DMS114 treated with DMSO at 0.1 percent for 48 hours (cell line): ENCODE results near the gene TTC7B.
A peak's percentile ranks its signal among the peaks of the same experiment; 100 is the strongest.

Experiments used
- DNase-seq: peaks from one replicate; lab custom pipeline; 2025; ENCODE audit not compliant: unreplicated experiment; lab: John Stamatoyannopoulos, UW

The TTC7B gene

GRCh38 chr14:90777830-90778485 is 38.3 kb downstream of the TTC7B start:
- DNase-seq = no peak

GRCh38 chr14:90777358-90777757 is 38.9 kb downstream of the TTC7B start:
- no peak for DNase-seq

DNA sequence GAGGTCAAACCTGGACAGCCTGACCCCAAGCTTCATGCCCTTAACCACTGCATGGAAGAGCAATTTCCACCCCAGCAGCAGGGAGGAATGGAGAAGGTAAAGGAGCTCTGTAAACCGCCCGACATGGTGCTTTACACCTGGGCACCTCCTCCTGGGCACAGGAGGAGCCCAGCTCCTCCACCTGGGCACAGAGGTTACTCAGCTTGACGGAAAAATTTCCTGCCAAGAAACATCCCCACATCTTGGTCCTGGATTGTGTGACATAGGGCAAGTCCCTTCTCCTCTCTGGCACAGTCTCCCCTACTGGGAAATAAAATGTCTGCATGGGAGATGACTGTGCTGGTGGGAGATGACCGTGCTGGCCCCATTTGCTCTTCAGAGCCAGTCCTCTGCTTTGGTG is 40.8 kb downstream of the TTC7B start:
- no peak for DNase-seq

- no peak for DNase-seq
Observed at GRCh38 chr14:90774316-90774715, 41.9 kb downstream of the TTC7B start.

DNA sequence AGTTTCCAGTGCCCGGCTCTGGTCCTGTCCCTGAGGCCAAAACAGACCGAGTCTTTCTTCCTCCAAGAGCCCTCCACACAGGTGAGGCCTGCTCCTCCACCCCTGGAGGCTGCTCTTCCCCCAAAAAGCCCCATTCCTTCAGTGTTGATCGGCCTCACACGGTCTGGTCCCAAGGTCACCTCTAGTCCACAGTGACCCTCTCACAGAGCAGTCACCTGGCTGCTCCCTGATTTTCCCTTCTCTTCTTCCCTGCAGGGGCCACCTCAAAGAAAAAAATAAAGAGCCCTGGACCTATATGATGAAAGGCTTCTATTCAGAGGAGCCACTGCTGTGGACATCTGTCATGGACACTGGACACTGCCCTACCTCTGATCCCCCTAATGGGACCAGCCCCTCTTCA is 42.5 kb downstream of the TTC7B start:
- DNase-seq = no peak

- no peak for DNase-seq
Observed at GRCh38 chr14:90773196-90773486, 43.1 kb downstream of the TTC7B start.

DNA sequence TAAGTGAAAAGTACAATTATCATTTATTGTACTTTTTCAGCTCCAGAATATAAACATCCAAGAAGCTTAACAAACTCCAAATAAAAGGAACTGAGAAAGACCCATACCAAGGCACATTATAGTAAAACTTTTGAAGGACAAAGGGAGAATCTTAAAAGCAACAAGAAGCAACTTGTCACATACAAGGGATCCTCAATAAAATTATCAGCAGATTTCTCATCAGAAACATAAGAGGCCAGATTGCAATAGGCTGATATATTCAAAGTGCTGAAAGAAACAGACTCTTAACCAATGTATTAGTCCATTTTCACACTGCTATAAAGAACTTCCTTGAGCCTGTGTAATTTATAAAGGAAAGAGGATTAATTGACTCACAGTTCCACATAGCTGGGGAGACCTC is 48.3 kb downstream of the TTC7B start:
- DNase-seq = no peak

GRCh38 chr14:90760591-90761316 is 55.5 kb downstream of the TTC7B start:
- DNase-seq = peak; percentile 16

DNA sequence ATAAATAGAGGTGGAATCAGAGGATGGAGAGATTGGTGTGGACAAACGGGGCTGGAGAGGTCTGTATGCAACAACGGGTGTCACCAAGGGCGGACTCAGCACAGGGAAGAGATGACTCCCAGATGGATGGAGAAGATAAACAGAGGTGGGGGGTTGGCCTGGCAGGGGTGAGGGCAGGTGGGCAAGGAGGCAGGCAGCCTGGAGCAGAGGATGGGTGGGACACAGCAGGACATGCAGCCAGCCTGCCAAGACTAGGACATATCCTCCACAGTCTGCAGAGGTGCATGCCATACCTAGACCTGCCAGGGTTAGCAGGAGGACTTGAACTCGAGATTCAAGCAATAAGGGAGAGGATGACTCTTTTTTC is 56.2 kb downstream of the TTC7B start:
- DNase-seq = no peak

GRCh38 chr14:90759370-90760077 is 56.7 kb downstream of the TTC7B start:
- DNase-seq = no peak

GRCh38 chr14:90758959-90759358 is 57.3 kb downstream of the TTC7B start:
- DNase-seq = no peak

DNA sequence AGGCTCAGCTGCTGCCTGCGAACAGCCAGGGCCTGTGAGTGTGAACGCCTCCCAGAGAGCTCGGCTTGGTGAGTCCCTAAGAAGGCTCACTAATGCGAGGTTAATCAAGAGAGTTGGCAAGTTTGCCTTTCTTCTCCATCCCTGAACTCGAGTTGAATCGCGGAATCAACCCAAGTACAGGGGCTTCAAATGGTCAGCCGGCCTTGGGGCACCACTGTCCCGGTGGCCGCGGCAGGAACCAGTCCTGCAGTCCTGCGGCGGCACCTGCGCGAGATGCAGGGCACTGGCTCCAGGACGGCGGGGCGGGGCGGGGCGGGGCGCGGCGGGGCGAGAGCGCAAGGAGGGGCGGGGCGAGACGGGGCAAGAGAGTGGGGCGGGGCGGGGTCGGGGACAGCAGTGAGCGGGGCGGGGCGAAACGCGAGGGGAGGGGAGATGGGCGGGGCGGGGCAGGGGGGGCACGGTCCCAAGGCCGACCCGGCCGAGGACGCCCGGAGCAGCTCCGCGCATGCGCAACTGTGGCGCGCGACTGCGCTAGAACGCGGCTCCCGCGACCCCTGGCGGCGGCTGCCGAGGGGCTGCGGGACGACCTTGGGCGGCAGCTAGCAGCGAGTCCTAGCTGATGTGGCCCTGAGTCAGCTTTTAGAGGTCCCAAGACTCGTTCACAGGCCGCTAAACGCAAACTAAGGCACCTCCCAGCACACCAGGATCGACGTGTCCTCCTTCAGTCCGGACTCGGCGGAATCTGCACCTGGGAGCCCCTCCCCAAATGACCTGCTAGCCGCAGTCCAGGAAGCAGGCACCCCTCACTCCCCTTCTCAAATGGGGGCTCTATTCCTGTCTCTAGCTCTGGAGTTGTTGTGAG is 58.0 kb downstream of the TTC7B start:
- peak; percentile 60 for DNase-seq

- DNase-seq = peak; percentile 1
Observed at GRCh38 chr14:90757452-90757851, 58.8 kb downstream of the TTC7B start.

DNA sequence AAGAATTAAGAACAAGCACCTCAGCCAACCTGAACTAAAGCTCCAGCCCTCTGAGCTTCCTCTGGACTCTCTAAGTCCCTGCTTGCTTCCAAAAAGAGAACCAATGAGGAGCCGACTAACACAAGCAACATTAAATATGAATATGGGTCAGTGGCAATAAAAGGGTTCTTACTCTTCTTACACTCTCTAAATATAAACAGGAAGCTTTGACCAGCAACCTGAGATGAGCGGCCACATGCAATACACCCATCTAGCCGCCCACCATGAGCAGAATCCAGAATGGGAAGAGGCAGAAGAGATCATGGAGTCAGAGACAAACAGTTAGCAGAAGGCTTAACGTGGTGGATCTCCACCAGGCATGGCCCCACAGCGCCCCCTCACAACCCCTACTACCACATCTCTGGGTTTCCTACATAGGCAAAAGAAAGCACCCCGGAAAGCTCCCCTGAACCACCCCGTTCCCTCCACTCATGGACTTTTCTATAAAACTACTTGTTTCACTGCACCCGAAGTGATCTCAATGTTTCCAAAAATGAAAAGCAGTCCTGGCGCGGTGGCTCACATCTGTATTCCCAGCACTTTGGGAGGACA is 59.4 kb downstream of the TTC7B start:
- no peak for DNase-seq

DNA sequence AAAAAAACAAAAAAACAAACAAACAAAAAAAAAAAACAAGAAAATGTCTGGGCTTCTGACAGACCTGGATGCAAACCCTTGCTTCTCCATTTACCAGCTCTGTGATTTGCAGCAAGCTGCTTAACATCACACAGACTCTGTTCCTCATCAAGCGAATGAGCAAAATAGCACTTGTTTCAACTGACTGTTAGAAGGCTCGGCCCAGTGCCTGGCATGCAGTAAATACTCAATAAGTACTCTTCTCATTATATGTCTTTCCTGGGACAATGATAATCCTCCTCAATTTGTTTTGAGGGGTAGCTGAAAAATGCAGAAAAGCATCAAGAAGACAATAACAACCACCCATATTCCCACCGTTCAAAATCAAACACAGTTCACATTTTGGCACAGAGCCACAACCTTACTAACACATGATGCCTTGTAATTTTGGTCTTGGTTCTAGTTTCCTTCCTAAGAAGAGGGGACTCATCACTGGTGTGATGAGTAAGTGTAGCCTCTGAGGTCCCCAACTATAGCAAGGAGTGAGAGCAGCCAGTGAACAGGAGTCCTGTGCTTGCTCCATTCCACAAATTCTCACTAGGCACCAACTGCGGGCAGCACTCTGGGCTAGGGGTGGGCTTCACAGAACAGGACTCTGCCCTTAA is 60.4 kb downstream of the TTC7B start:
- DNase-seq = no peak

GRCh38 chr14:90753456-90754005 is 62.7 kb downstream of the TTC7B start:
- DNase-seq = no peak

DNA sequence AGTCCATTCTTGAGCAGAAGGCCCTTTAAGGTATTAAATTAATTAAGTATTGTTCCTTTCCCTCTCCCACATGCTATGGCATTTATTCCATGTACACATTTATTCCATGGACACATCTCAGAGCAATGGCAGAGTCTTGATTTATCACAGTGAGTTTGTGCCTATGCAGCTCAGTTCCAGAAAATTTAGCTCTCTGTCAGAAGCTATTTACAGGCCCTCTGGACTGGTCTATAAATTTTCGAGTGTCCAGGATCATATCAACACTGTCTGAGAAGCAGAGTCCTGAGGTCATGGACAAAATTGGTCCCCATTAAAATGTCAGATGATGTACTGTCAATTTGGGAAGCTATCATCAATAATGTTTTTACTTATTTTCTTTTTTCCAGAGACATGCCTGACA is 65.5 kb downstream of the TTC7B start:
- DNase-seq = no peak

- no peak for DNase-seq
Observed at GRCh38 chr14:90750191-90750590, 66.0 kb downstream of the TTC7B start.

GRCh38 chr14:90747909-90748308 is 68.3 kb downstream of the TTC7B start:
- no peak for DNase-seq

GRCh38 chr14:90743826-90744225 is 72.4 kb downstream of the TTC7B start:
- DNase-seq = no peak
